ENCODE data around the gene STK32B.

STK32B gene

GRCh38 chr4:5338531-5338930, 287.3 kb downstream of the STK32B start:
- no peak for TF ChIP-seq CEBPB (IDR thresholded peaks at IDR 0.05)
- TF ChIP-seq TEAD4 (IDR thresholded peaks at IDR 0.05), result no peak
- no peak for TF ChIP-seq EGR1 (IDR thresholded peaks at IDR 0.05)
- no peak for TF ChIP-seq RAD21 (IDR thresholded peaks at IDR 0.05; ENCODE audit: low read depth)
- TF ChIP-seq FOXM1 (IDR thresholded peaks at IDR 0.05; ENCODE audit: borderline replicate concordance, low read depth), result no peak
- TF ChIP-seq MAX (IDR thresholded peaks at IDR 0.05), result no peak
- no peak for TF ChIP-seq NFIC (IDR thresholded peaks at IDR 0.05)
- no peak for TF ChIP-seq TCF12 (IDR thresholded peaks at IDR 0.05; ENCODE audit: low read depth)
- TF ChIP-seq ZBTB7A (IDR thresholded peaks at IDR 0.05; ENCODE audit: low read depth), result no peak
- no peak for TF ChIP-seq REST (IDR thresholded peaks at IDR 0.05; ENCODE audit: low read depth)
- TF ChIP-seq CREB1 (IDR thresholded peaks at IDR 0.05; ENCODE audit: low read depth), result no peak

- TF ChIP-seq TAF1 (IDR thresholded peaks at IDR 0.05; ENCODE audit: low read depth), result no peak
- TF ChIP-seq RAD21 (IDR thresholded peaks at IDR 0.05; ENCODE audit: low read depth), result no peak
- TF ChIP-seq EP300 (IDR thresholded peaks at IDR 0.05; ENCODE audit: borderline replicate concordance), result no peak
- TF ChIP-seq USF1 (IDR thresholded peaks at IDR 0.05), result no peak
- TF ChIP-seq NFIC (IDR thresholded peaks at IDR 0.05), result no peak
- TF ChIP-seq ZBTB7A (IDR thresholded peaks at IDR 0.05; ENCODE audit: low read depth), result no peak
Measured at GRCh38 chr4:5340991-5341451, 289.7 kb downstream of the STK32B start.

GRCh38 chr4:5341526-5341925, 290.2 kb downstream of the STK32B start:
- no peak for TF ChIP-seq REST (IDR thresholded peaks at IDR 0.05; ENCODE audit: low read depth)
- TF ChIP-seq YY1 (IDR thresholded peaks at IDR 0.05; ENCODE audit: low read depth), result no peak
- TF ChIP-seq CEBPB (IDR thresholded peaks at IDR 0.05), result no peak
- TF ChIP-seq EP300 (IDR thresholded peaks at IDR 0.05; ENCODE audit: borderline replicate concordance), result no peak
- TF ChIP-seq CREB1 (IDR thresholded peaks at IDR 0.05; ENCODE audit: low read depth), result no peak
- no peak for TF ChIP-seq ZBTB7A (IDR thresholded peaks at IDR 0.05; ENCODE audit: low read depth)
- TF ChIP-seq RAD21 (IDR thresholded peaks at IDR 0.05; ENCODE audit: low read depth), result no peak
- TF ChIP-seq MAX (IDR thresholded peaks at IDR 0.05), result no peak
- no peak for TF ChIP-seq TEAD4 (IDR thresholded peaks at IDR 0.05)
- no peak for TF ChIP-seq TCF12 (IDR thresholded peaks at IDR 0.05; ENCODE audit: low read depth)
- no peak for TF ChIP-seq EGR1 (IDR thresholded peaks at IDR 0.05)
- no peak for TF ChIP-seq TAF1 (IDR thresholded peaks at IDR 0.05; ENCODE audit: low read depth)
- TF ChIP-seq USF1 (IDR thresholded peaks at IDR 0.05), result no peak
- no peak for TF ChIP-seq FOXM1 (IDR thresholded peaks at IDR 0.05; ENCODE audit: borderline replicate concordance, low read depth)
- TF ChIP-seq NFIC (IDR thresholded peaks at IDR 0.05), result no peak

GRCh38 chr4:5355846-5356245, 304.6 kb downstream of the STK32B start:
- TF ChIP-seq TAF1 (IDR thresholded peaks at IDR 0.05; ENCODE audit: low read depth), result no peak
- TF ChIP-seq RAD21 (IDR thresholded peaks at IDR 0.05; ENCODE audit: low read depth), result no peak
- TF ChIP-seq TCF12 (IDR thresholded peaks at IDR 0.05; ENCODE audit: low read depth), result no peak
- TF ChIP-seq CEBPB (IDR thresholded peaks at IDR 0.05), result no peak
- no peak for TF ChIP-seq CREB1 (IDR thresholded peaks at IDR 0.05; ENCODE audit: low read depth)
- TF ChIP-seq ZBTB7A (IDR thresholded peaks at IDR 0.05; ENCODE audit: low read depth), result no peak
- TF ChIP-seq USF1 (IDR thresholded peaks at IDR 0.05), result no peak
- no peak for TF ChIP-seq EGR1 (IDR thresholded peaks at IDR 0.05)
- no peak for TF ChIP-seq NFIC (IDR thresholded peaks at IDR 0.05)
- no peak for TF ChIP-seq MAX (IDR thresholded peaks at IDR 0.05)
- TF ChIP-seq EP300 (IDR thresholded peaks at IDR 0.05; ENCODE audit: borderline replicate concordance), result no peak
- TF ChIP-seq YY1 (IDR thresholded peaks at IDR 0.05; ENCODE audit: low read depth), result no peak
- no peak for TF ChIP-seq REST (IDR thresholded peaks at IDR 0.05; ENCODE audit: low read depth)

All from Ishikawa (cell line).